ENCODE results near the gene SRSF9.

- TF ChIP-seq POU6F1 (CRISPR knock-in tag; IDR thresholded peaks at IDR 0.05; ENCODE audit: borderline replicate concordance, low read depth) (no peak), TOX (CRISPR knock-in tag; IDR thresholded peaks at IDR 0.05; ENCODE audit: borderline replicate concordance) (no peak)
These were observed 26.3 kb upstream of the SRSF9 start, which contains the start of gene DYNLL1 for GRCh38 chr12:120495731-120496412.

Measured in SK-N-SH treated with all-trans-retinoic acid at 6 μM for 48 hours (cell line).